GM18511 (cell line): Measurements from ENCODE around the gene AMPD3.
A peak's percentile ranks its signal among the peaks of the same experiment; 100 is the strongest.
"Not testable (repeated sequence)": the region's sequence is repeated elsewhere in the genome, so short reads cannot be mapped to it uniquely, and the experiment has no call there.

ENCODE experiments used
- ATAC-seq: cut with Tn5 transposase; IDR thresholded peaks from one replicate; pipeline ENCODE4 v1.9.1; 2021; ENCODE audit warnings: mild to moderate bottlenecking, moderate library complexity; ENCODE audit not compliant: unreplicated experiment

The AMPD3 gene

GRCh38 chr11:10436683-10437082 is 18.4 kb upstream of the AMPD3 start:
- ATAC-seq: not testable (repeated sequence)

- ATAC-seq: no peak
Observed at GRCh38 chr11:10438458-10438857, 16.6 kb upstream of the AMPD3 start.

GRCh38 chr11:10439351-10439750 is 15.7 kb upstream of the AMPD3 start:
- no peak for ATAC-seq

DNA sequence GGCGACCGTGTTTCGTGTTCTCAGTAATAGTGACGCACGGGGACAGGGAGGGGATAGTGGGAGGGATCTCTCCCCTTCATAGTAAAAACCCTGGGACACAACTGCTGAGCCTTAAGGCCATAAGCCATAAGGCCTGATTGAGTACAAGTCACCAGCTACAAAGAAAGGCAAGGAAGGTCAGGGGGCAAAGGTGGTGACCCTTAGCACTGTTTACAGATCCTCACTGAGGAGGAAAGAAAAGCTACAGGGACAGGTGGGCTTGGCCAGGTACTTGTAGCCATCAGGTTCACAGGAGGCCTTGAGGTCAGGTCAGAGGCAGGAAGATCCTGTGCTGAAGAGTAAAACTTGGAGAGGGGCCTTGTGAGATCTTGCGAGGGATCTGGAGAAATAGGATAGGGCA is 15.1 kb upstream of the AMPD3 start:
- ATAC-seq: no peak

DNA sequence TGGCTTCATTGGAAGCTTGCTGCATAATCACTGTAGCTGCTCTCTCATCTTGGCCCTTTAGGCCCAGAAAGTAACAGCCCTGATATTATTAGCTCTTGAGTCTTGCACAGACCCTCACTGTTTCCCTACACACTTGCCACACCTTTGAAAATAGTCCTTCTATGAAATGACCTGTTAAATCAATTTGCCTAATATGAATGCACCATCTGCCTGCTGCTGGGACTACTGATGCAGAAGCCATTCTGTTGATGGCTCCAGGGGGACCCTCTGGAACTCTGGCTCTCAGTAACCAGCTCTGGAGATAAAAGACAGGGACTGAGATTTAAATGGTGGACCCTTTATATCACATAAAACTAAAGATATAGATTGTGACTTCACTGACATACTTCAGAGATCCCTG is 14.7 kb upstream of the AMPD3 start:
- ATAC-seq: no peak

DNA sequence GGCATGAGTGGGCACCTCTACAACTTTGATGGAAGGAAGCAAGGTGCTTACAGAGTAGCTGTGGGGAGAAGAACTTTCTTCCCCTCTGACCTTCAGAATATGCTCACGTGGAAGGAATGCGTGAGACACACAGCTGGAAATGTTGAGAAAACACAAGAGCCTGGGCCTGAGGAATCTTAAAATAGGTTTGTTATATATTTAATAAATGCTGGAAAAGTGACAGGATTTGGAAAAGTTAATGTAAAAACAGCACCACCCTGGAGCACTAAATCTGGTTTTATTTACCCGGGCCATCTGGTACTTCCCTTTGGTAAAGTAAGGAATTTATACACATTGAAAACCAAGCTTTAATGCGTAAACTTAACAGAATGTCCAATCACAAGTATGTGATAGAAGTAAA is 14.0 kb upstream of the AMPD3 start:
- ATAC-seq: no peak

DNA sequence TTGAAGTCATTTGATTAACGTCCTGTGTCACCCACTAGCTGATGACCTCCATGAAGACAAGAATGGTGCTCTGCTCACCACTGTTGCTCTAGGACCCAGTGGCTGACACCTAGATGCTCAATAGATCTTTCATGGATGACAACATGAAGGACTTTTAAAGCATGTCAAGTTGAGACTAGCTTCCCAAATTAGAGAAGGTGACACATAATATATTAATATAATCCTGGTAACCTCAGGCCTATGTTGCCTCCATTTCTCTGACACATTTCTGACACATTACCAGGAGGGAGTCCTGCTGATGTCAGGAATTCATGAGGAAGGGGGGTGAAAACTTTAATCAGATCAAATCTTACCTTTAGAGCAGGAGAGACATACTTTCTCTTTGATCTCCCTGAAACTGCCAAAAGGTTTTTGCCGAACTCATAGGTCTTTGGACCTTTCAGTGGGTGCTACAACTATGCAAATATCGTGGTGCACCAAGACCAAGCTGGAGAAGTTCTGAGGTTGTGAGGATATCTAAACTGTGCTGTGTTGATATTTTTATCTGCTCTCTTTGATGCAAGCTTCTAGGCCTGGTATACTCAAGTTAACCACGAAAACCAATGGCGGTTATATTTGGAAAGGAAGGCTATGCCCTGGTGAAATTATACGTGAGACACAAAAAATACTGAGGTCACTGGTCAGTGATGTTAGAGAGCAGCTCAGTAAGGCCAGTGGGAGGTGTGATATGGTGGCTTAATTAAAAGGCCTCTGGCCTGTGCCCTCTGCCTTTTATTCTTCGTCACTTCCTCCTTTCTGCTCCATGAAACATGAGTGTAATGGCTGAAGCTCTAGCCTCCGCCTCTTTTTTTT is 13.2 kb upstream of the AMPD3 start:
- peak; percentile 97 for ATAC-seq

DNA sequence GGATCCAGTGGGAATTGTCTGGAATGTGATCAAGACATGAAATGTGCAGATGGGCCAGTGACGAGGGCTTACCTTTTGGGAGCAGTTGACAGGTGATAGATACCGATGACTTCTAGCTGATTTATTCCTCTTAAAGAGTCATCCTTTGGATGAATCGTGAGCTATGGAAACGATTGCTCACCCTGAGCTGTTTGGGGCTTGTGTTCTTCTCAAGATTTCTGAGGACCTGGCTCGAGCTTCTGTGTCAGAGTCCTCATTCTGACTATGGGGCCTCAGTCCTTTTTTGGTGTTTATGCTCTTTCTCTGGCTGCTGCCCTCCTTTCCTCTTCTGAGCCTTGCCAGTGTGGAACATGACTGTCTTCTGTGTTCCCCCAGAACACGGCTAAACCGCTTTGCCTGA is 11.9 kb upstream of the AMPD3 start:
- no peak for ATAC-seq

GRCh38 chr11:10443721-10444235 is 11.3 kb upstream of the AMPD3 start:
- ATAC-seq: no peak

DNA sequence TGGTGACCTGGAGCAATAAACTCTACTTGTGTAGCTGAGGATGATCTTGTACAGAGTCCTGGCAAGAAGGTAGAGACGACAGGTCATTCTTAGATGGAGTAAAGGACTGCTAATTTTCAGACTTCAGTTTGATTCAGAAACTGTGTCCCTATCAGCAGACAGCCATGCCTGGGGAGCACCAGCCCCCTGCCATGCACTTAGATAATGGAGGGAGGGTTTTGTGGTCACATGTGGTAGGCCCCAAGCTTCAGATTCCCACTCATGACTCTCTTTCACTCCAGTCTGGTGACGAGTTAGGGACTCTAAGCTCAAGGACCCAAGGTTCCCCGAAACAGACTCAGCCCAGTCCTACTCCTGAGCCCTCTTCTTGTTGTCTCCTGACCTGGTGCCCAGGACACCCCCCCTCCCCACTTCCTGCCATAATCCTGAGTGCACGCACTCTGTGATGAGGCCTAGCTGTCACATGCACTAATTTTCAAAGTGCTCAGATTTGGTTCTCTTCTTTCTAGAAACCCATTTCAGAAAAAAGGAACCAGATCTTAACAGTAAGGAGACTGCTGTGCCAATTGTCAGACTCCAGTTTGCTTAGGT is 10.2 kb upstream of the AMPD3 start:
- ATAC-seq: no peak

- no peak for ATAC-seq
Observed at GRCh38 chr11:10447445-10447844, 7.6 kb upstream of the AMPD3 start.

DNA sequence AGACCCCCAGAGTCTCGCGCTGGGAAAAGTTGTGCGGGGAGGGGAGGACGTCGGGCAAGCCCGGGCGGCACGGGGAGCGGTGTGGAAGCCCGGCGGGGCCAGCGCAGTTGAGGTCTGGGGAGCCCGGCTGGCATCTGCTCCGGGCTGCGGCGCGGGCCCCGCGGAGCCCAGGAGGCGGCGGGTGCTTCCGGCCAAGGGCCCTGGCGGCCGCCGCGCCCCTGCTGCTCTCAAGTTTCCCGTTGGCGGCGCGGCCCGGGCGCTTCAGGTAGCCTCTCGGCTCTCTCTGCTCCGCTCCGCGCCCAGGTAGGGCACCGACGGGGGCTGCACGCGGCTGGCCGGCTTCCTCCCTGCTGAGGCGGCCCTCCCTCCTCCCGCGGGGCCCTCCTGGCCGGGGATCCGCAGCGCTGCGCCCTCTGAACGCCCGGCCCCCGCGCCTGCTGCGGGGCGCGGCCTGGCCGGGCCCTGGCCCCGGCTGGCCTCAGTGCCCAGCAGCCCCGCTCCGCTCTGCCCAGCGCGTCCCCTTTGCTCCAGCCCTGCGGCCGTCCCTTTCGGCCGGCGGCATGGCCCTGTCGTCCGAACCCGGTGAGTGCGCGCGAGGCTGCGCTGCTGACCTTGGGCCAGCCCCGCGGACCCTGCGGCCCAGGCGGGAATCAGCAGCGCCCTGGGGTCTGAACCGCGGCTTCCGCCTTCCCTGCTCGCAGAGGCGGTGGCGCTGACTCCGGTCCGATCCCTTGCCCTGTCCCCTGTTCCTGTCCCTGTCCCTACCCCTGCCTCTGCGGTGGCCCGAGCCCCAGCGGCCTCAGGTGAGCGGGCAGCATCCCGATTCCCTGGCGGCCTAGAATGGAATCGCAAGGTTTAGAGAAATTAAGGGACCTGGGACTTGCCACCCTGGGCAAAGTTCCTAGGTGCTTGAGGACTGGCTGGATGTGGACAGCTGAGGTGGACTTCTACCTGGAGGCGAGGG is 4.3 kb upstream of the AMPD3 start:
- peak; percentile 34 for ATAC-seq

GRCh38 chr11:10451426-10452116 is 3.5 kb upstream of the AMPD3 start:
- ATAC-seq: no peak

DNA sequence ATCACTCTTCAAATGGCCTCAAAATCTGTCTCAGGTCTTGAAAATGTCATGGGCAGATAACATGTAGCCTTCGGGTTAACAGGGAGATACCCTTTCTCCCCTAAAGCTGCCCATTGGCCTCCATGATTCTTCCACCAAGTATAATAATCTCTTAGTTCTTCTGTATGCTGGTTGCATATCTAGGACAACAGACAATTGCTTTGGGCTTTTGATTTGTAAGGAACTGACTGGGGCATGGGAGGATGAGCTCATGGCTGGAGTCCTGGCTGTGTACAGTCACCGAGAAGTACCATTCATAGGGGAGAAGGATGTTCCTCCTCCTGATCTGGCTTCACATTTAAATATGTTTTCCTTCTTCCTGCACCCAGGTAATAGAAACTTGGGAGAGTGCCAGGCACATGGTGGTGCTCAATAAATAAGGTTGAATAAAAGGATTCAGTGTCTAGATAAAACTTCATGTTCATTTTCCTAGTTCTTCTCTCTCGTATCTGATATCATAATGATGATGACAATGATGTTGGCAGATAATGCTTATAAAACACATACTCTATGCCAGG is 2.8 kb upstream of the AMPD3 start:
- ATAC-seq: no peak

DNA sequence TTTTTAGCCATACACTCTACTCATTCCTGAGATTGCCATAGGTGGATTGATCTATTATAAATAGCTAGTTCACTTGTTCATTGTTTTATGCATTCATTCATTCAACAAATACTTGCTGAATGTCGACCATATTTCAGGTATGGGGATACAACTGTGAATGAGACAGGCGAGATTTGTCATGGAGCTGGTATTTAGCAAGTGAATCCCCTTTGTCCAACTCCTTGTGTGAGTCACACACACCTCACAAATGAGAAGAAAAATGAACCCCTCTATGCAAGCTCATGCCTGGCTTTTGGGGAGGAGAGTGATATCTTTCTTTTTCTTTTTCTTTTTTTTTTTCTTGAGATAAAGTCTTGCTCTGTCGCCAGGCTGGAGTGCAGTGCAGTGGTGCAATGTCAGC is 1.8 kb upstream of the AMPD3 start:
- ATAC-seq: no peak

DNA sequence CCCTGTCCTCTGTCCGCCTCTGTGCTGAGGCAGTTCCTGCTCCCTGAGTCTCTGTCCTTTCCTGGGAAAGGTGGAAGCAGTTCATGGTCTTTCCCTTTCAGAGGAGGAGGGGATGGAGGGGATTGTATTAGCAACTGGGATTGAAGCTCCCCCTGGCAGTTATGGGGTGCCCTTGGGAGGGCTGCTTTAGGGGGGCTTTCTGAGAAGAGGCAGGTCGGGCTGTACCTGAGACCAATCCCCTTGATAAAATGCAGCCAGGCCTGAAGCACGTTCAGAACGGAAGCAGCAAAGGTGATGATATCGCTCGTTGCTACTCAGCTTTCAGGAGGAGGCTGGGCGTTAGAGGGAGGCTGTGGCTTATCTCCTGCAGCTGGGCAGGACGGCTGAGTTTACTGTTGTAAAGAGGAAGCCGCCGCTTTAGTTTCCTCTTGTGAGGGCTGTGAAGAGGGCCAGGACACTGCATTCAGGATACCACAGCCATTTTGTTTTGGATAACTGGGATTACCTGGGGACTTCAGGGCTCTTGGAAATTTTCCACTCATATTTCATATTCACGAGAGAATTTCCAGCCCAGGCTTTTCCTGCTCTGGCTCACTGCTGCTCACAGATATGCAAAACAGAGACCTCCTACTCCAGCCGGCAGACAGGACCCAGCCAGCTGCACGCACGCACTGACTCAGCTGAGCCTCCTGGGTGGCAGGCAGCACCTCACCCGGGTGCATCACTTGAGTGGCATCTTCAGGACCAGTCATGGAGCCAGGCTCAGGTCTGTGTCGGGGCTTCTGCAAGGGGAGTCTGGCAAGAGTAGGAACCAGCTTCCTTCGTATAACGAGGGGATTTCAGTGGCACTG is 798 bp downstream of the AMPD3 start:
- peak; percentile 64 for ATAC-seq

GRCh38 chr11:10456519-10456918 is 1.5 kb downstream of the AMPD3 start:
- no peak for ATAC-seq

DNA sequence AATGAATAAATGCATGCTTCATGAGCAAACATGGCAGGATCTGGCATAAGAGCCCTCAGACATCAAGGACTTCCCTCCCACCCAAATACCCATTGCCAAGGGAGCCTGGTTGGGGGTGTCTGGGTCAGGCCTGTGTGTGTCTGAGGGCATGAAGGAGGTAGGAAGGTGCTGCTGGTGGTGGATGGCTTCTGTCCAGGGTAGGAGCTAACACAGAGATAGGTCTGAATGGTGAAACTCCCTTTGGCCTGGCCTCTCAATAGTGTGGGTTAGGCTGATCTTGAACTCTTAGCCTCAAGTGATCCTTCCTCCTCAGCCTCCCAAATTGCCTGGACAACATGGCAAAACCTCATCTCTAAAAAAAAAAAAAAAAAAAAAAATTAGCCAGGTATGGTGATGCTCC is 2.8 kb downstream of the AMPD3 start:
- no peak for ATAC-seq
